Activated CD4-positive, alpha-beta T cell treated with anti-CD3 and anti-CD28 coated beads, Interleukin-2, amount 50 U/mL, for 1 hour (primary cell): Measurements from ENCODE around the gene TMEM86B.

ENCODE experiments used
- DNase-seq: peaks from one replicate; pipeline ENCODE4 v3.0.0-alpha.2; 2020

TMEM86B gene

DNA sequence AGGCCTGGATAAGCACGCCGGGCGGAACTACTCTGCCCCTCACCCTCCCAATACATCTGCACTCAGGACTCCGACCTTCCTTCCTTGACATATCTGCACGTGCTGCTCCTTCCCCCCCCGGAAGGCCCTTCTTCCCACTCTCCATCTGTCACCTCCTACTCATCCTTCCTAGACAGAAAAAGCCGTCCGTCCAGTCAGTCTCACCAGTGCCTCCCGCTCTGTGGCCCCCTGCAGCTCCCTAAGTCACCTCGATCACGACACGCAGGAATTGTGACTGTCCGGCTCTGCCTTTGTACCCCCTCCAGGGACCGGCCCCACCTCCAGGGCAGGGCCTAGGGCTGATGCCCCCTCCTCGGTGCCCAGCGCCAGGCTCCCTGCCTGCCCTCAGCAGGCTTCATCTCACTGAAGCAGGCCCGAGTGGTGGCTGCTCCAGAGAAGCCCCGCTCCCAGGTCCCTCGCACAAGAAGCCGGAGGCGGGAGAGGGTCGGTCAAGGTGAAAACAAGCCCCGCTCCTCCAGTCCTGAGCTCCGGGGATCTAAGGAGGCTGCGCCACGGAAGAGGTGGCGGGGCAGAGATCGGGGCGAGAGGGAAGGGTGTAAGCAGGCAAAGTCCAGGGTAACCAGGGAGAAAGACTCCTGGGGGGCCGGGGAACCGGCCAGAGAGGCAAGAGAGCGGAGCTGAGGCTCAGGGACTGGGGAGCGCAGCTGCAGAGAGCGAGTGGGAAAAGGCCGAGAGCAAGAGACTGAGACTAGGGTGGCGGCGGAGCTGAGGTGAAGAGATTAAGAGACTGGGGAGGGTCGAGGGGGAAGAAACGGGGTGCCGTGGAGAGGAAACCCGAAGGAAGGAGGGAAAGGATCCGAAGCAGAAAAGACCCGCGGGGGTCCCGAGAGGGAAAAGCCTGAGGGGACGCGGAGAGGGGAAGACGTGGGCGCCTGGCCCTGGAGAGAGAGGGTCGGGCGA, 29.2 kb upstream of the TMEM86B start:
- peak; percentile 27 for DNase-seq

DNA sequence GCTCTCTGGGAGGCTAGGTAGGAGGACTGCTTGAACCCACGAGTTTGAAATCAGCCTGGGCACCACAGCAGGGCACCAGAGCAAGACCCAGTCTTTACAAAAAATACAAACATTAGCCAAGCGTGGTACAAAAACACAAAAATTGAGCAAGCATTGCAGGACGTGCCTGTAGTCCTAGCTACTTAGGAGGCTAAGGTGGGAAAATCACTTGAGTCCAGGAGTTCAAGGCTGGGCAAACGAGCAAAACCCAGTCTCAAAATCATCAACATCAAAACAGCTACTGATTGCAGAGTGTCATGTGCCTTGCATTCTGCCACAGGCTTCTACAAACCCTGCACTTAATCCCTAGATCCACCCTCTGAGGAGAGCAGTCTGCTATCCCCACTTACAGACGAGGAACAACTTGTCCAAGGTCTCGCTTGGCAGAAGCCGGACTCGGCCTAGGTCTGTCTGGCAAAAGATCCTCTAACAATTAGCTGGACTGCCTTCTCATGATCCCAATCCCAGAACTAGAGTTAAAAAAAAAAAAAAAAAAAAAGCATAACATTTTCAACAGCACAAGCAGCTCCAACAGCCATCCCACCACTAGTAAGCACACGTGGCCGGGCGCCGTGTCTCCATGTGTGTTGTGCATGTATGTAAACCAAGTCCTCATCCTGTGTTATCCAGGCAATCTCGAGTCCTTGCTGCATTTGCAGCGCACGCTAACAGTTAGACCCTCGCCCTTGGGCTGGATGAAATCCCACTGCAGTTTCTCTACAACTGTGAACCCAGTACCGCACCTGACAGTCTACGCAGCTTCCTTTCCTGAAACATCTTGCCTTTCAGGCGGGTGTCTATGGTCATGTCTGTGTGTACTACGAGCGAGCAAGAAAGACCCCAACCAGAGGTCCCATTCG, 28.2 kb upstream of the TMEM86B start:
- no peak for DNase-seq

DNA sequence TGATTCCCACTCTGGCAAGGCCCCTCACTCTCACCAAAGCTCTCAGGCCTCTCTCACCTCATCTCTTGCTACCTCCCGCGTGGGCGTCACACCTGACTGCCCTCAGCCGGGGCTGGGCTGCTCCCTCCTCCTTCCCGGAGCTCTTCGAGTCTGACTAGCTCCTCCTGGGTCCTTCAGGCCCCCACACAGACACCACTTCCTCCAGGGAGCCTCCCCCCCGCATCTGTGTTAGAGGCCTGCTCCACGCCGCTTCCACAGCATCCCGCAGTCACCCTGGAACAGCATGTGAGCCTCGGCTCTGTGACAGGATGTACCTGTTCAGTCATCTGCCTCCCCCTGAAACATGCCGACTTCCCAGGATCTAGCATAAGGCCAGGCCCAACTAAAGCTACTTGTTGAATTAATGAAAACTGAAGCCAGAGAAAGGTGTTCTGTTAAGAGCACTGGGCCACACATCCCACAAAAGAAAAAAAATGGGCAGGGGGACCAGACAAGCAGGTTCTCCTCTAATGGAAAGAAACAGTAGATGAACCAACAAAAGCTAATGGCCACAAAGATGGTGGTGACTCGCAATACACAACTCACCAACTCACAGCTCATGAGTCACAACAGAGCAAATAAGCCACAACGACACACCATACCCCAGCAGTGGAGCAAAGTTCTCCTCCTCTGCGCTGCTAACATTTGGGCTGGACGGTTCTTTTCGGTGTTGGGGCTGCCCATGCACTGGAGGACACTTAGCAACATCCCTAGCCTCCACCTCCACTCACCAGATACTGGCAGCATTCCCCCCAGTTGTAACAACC, 27.3 kb upstream of the TMEM86B start:
- peak; percentile 35 for DNase-seq

DNA sequence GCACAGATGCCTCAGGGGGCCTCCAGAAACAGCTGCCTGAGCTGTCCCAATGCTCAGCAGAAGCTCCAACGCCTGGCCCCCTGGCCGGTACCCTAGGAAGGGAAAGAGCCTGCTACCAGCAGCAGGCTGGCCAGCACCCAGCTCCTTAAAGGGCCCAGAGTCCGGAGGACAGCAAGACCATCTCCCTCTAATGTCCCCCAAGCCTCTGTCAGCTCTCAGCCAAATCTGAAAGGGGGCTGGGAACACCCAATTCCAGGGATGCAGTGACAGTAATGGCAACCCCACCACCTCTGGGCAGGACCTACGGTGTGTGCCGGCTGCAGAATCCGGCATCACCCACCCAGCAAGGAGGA, 26.0 kb upstream of the TMEM86B start:
- DNase-seq: no peak

DNA sequence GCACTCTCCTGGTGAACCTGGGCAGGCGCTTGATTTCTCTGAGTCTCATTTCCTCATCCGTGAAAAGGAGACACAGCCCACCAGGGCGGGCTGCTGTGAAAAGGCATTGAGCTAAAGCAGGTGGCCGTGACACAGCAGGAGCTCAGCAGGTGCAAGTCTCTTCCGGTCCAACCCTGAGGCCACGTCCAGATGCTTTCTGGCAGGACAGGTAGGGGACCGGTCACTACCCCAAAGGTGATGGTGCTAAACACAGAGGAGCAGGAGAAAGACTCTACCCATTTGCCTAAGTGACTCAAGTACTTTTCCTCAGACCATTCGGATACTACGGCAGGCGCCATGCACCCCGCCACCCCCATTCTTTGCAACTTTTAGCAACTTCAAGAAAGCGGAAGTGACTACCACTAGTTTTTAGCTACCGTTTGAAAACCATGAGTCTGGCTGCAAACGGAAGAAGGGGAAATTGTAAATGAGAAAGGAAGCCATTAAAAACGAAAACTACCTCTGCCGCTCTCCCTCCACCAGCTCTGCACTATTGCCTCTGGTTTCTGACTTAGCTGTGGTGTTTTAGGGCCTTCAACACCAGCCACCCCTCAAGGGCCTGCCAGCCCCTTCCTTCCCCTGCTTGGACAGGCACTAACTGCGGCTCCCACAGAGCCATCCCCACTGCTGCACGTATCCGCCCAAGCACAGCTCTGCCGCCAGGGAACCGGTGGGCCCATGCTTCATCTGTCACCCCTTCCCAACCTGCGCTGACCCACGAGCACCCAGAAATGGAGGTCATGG, 25.5 kb upstream of the TMEM86B start:
- peak; percentile 56 for DNase-seq

DNA sequence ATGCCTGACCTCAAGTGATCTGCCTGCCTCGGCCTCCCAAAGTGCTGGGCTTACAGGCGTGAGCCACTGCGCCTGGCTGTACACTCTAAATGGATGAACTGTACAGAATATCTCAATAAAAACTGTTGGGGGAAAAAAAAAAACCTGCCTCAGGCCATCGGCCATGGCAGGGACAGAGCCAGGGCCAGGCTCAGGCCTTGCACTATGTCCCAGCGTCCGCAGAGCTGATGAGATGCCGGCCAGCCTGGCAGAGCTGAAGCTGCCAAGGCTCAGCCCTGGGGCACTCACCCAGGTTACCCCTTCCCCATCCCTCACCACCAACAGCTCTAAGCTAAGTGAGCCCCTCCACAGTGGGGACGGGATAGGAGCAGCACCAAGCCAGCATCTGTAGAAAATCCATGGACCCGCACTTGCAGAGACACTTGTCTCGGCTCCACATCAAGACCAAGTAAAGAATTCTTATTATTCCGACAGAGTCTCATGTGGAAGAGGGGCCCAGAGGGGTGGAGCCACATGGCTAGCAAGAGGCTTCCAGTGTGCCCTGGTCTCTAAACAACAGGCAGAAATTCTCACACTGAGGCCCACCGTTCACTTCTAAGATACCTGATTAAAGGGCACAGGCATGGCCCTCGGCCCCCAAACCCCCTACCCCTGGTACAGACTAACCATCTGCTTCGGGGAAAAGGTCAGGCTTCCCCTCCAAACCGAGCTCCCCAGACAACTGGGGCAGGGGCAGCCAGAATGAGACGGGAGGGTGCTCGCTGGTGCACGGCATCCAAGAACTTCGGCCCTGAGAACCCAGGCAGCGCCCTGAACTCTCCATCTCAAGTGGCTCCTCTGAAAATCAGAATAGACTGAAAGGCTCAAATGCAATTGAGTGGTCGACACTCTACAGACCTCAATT, 24.4 kb upstream of the TMEM86B start:
- no peak for DNase-seq

DNA sequence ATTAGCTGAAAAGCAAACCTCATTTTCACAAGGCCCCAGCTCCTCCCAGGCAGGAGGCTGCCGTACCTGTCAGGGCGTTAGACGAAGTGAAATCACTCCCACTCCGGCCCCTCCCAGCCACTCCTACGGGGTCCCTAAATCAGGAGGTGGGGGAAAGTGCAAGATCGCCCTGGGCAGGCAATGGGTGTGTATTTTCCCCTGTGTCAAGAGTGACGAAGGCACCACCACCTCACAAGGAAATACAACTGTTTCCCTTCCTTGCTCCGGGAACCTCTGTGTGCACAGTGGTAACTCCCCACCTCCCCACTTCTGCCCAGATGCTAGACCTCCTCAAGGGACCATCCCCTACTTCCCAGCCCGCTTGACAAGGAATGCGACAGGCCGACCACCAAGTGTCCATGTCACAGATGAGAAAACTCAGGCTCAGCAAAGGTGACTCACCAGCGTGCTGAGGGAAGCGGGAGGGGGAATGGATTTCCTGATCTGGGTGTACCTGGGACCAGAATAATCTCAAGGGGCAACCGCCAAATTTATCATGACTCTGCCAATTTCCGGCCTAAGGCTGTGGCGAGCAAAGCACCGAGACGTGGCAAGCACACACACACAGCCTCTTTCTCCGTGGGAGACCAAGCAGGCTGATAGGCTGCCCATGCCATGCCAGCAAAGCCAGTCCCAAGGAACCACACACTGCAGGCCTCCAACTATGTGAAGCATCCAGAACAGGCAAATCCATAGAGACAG, 22.9 kb upstream of the TMEM86B start:
- peak; percentile 38 for DNase-seq

DNA sequence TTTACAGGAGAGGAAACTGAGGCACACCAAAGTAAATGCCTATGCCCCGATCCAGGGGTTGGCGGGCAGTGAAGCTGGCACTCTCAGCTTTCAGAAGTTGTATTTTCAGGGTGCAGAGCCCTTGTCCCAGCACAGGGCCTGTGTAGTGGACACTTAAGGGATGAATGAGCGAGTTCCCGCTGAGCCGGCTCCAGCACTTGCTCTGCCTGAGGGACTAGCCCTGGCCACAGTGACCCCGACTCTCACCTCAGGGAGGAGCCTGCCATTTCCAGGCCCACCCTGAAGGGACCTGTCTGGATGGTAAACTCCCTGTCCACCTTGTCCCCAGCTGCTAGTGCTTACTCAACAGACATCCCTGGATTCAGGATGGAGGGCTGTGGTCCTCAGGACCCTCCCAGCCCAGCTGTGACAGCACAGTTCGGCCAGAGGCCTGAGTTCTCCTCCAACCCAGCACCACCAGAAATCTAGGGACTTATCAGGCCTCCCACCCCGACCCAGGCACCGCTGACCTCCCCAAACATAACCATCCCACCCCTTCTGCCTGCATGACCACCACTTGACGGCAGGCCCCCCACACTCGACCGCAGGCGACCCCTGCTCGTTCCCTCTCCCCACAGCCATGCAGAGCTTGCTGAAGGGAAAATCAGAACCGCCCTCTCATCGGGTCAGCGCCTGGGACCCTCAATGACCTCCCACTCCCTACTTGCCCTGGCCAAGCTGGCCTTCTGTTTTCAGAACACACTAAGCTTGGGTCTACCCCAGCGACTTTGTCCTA, 21.9 kb upstream of the TMEM86B start:
- DNase-seq: no peak

DNA sequence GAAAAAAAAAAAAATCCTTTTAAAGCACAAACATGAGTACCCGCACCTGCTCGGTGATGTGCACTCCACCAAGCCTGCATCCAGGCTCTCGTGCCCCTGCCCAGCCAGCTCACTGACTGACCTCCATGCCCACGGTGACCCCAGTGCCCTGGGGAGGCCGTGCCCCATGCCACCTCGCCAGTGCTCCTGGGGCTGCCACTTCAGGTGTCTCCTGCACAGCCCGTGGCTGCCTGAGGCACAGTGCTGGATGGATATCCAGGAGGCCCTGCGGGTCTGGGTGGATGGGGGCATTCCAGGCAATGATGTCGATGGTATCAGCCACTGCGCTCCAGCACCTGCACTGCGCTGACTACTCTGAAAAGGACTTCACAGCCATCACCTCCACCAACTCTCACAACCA, 21.3 kb upstream of the TMEM86B start:
- DNase-seq: no peak

DNA sequence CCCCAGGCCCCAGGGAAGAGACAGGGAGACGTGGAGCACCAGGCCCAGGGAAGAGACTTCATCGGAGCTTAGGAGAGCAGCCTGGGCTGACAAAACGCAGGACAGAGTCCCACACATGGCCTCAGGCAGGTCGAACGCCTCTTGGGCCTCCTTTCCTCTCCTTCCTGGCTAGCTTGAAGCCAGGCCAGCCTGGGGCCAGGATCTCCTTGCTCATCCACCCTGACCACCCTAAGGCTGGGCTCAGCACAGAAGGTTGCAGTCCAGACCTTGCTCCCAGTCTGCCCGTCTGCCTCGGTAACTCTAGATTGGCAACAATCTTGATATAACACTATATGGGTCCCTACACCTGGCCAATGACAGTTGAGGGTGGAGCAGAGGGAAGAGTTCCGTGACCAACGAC, 20.1 kb upstream of the TMEM86B start:
- DNase-seq: no peak

DNA sequence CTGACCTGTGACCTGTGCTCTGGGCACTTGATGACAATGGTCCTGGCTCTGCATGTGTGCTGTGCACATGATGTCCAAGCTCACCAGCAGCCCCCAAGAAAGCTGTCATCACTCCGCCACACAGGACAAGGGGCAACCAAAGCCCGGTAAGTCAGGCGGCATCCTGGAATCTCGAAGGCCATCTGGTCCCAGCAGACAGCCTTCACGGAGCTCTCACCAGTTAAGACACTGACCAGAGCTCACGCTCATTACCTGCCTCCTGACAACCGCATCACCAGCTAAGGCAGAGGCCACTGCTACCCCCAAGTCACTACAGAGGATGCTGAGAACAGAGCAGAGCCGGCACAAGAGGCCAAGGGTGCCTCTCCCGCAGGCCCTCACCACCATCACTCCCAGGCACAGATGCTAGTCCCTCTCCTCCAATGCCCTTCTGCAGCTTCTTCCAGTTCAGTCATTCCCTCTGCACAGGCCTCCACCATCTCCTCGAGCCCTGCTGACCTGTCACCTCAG, 19.7 kb upstream of the TMEM86B start:
- DNase-seq: no peak

DNA sequence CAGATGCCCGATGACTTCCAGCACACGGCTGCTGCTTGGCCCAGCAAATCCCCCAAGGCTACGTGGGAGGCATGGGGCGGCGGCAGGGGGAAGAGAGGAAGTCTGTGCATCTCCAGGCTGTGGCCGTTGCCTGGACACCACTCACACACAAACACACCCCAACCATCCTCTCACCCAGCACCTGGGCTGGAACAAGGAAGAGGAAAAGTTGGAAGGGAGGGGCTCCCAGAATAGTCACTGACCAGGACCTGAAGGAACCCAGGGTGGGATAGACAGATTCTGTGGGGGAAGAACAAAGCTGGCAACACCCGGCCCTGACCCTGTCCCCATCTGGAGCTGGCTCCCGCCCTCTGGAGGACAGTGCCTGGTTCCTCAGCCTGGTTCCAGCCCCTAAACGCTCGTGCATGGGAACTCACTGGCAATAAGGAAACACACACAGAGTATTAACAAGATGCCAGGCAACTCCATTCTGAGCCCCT, 19.1 kb upstream of the TMEM86B start:
- no peak for DNase-seq

DNA sequence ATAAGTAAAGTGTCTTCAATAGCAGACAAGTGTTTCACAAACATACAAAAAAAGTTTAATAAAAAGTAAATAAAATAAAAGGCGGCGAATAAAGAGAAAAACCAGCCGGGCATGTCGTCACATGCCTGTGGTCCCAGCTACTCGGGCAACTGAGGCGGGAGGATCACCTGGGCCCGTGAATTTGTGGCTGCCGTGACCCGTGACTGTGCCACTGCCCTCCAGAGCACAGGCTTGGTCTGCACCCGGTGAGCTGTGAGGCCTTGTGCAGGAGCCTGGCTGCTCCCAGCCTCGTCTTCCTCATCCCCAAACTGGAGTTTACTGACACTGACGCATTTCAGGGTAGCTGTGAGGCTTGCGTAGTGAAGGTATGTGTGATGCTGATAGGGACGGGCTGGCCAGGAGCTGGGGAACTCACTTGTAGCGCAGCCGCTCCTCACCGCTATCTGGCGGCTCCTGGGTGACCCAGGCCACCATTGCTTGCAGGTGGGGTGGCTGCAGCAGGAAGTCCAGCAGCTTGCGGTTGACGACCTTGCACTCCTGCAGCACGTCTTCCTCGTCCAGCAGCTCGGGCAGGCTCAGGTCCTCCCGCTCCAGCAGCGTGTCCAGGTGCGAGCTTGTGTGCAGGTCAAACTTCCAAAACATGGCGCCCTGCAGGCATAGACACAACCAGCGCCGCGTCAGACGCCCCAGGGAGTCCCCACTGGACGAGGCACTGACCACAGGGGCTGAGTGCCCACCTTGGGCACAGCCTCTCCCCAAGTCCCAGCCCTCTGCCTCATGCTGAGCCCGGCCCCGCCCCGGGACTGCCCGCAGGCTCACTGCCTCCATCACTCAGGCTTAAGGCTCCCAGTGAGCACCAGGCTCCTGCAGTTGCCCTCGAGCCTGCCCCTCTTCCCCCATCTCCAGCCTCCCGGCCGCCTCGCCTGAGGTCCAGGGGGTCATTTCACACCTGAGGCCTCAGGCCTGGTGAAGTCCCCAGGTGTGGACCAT, 18.2 kb upstream of the TMEM86B start:
- no peak for DNase-seq

DNA sequence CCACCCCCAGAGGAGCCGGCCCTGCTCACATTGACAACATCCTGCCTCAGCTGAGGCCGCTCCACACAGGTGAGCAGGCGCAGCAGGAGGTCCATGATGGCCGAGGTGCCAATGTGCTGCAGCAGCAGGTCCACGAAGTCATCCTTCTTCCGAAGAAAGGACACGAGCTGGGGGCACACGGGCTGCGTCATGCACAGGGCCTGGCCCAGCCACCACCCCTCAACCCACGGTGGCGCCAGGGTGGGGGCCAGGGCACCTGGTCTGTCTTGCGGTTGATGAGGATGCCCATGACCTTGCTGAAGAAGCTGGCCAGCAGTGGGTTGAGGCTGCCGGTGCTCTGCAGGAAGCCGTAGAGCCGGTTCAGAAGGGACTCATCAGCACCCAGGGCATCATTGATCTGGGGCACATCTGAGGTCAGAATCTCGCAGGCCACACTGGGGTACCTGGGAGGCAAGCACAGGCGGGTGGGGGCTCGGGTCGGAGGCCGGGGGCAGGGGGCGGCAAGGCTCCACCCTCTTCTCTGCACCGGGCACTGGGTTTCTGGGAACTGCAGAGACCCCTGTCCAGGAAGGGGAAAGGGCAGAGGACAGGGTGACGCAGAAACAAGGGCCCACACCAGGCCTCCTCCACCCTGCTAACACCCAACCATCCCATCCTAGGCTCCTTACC, 16.8 kb upstream of the TMEM86B start:
- DNase-seq: no peak

DNA sequence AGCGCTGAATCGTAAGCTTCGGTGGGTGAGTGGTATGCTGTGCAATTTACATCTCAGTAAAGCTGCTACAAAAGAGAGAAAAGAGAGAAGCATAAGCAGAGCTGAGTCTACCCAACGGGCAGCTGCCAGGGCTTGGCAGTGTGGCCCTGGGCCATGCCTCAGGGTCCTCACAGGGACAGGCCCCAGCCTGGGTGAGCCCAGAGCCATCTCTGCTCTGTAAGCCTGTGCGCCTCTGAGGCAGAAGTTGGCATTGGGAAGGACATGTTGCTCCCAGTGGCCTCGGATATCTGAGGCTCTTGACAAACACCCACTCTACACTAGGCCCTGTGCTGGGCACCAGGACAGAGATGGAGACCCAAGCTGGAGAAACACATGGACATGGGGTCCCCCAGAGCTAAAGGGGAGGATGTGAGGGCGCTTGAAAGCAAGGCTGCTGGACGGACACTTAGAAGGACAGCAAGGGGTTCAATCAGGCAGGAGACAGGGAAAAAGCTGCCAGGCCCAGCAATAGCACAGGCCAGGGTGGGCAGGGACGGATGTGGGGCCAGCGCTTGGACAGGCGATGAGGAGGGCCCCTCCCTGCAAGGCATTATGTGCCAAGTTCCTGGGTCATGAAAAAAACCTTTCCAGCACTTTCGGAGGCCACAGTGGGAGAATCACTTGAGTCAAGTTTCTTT, 15.6 kb upstream of the TMEM86B start:
- DNase-seq: no peak

DNA sequence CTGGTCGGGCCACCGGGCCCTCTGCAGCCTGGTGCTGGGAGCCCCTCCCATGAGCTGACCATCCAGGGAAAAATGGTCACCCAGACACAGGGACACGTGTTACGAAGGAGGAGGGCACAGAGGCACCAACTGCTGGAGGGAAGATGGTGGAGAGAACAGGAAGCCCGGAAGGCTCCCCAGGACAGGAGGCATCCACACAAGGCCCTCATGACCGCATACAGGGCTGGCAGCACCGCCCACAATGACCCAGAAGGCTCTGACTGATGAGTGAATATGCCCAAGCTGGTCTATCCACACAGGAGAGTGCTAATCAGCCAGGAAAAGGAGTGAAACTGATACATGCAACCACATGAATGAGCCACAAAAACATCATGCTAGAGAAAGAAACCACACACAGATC, 14.0 kb upstream of the TMEM86B start:
- DNase-seq: no peak
